Uterus (tissue), 4 donors: ENCODE results near the gene DUSP7. TPM values are rescaled to one million over a fixed set of nuclear protein-coding genes. Genes with fewer than 3 reads are reported as not detected.

Source experiments
- DNase-seq, 2 donors: peaks; one replicate each; pipeline ENCODE4 v3.0.0-alpha.2; 2019 to 2020
- H3K27ac ChIP-seq, 2 donors: fragments of 200-600 bp; sonication (generic); 1 replicate in 1 of 2; 2 replicates in 1 of 2; pipeline ENCODE4 v1.5.1; 2016 to 2018
- H3K27me3 ChIP-seq, 2 donors: fragments of 200-600 bp; sonication (generic); one replicate each; pipeline ENCODE4 v1.5.1; 2018 to 2019; ENCODE audit warnings: control low read depth in 1 of 2
- H3K36me3 ChIP-seq, 2 donors: fragments of 200-600 bp; sonication (generic); one replicate each; pipeline ENCODE4 v1.5.1; 2019; ENCODE audit warnings: control low read depth in 1 of 2
- H3K4me1 ChIP-seq, 2 donors: fragments of 200-600 bp; sonication (generic); one replicate each; pipeline ENCODE4 v1.5.1; 2018 to 2019; ENCODE audit warnings: control low read depth in 1 of 2
- H3K4me3 ChIP-seq, 2 donors: fragments of 200-600 bp; sonication (generic); 1 replicate in 1 of 2; 2 replicates in 1 of 2; pipeline ENCODE4 v1.5.1; 2018 to 2019; ENCODE audit warnings: mild to moderate bottlenecking in 1 of 2
- H3K9me3 ChIP-seq, 2 donors: fragments of 200-600 bp; sonication (generic); one replicate each; pipeline ENCODE4 v1.5.1; 2019; ENCODE audit warnings: control low read depth in 1 of 2
- POLR2A ChIP-seq, 2 donors: fragments of 450-650 bp; IDR thresholded peaks; one replicate each; pipeline ENCODE4 v1.6.1; 2016; ENCODE audit warnings: antibody characterized with exemption in 2 of 2, mild to moderate bottlenecking in 1 of 2, moderate library complexity in 1 of 2
- intact Hi-C: fragments of 100-400 bp; cut with DNase I; formaldehyde crosslinking; loops from one replicate; pipeline ENCODE4 v1.15.1; 2023; ENCODE audit warnings: low total_unique reads
- total RNA-seq, 4 donors: library from RNA; depleted of rRNA in 3 of 4; stranded (reverse); fragments of >200 nt in 3 of 4; gene quantifications; one replicate each; pipeline versions ENCODE4 v1.1.0 to v1.2.4, GENCODE V29; 2014 to 2023
- TF ChIP-seq, protein P1 (sequence below), 4 experiments: fragments of 200-600 bp in 2 of 4; fragments of 450-650 bp in 2 of 4; sonication (generic) in 2 of 4; IDR thresholded peaks; one replicate each; pipeline ENCODE4 v1.5.1; 2016 to 2019; ENCODE audit warnings: antibody characterized with exemption in 4 of 4, mild to moderate bottlenecking in 2 of 4, moderate library complexity in 1 of 4
- donor health status: DM: yes; HTN: yes; CAD: no.

Gene DUSP7
- total RNA-seq, 4 donors from 2014 or later: 5.6 to 39.1 (median 12.3) TPM

GRCh38 chr3:52019352-52020080 is 36.9 kb downstream of the DUSP7 start:
- intact Hi-C loops: no loop called here
- H3K9me3 ChIP-seq: no peaks in the 10 kb centered on the region
- no peaks in the 10 kb centered on the region for H3K36me3 ChIP-seq
- peaks cover 0 to 27% of the 10 kb centered on the region in 2 donors for H3K4me1 ChIP-seq
- H3K27me3 ChIP-seq: no peaks in the 10 kb centered on the region
- TF ChIP-seq, protein P1, sequence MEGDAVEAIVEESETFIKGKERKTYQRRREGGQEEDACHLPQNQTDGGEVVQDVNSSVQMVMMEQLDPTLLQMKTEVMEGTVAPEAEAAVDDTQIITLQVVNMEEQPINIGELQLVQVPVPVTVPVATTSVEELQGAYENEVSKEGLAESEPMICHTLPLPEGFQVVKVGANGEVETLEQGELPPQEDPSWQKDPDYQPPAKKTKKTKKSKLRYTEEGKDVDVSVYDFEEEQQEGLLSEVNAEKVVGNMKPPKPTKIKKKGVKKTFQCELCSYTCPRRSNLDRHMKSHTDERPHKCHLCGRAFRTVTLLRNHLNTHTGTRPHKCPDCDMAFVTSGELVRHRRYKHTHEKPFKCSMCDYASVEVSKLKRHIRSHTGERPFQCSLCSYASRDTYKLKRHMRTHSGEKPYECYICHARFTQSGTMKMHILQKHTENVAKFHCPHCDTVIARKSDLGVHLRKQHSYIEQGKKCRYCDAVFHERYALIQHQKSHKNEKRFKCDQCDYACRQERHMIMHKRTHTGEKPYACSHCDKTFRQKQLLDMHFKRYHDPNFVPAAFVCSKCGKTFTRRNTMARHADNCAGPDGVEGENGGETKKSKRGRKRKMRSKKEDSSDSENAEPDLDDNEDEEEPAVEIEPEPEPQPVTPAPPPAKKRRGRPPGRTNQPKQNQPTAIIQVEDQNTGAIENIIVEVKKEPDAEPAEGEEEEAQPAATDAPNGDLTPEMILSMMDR (IDR thresholded peaks at IDR 0.05): no peak
- TF ChIP-seq POLR2A (IDR thresholded peaks at IDR 0.05): no peak
- no peak overlapping the region for H3K4me3 ChIP-seq
- peak; percentile 83 to 85 for DNase-seq
- H3K27ac ChIP-seq: peak overlapping the region; percentile 81 to 83

DNA sequence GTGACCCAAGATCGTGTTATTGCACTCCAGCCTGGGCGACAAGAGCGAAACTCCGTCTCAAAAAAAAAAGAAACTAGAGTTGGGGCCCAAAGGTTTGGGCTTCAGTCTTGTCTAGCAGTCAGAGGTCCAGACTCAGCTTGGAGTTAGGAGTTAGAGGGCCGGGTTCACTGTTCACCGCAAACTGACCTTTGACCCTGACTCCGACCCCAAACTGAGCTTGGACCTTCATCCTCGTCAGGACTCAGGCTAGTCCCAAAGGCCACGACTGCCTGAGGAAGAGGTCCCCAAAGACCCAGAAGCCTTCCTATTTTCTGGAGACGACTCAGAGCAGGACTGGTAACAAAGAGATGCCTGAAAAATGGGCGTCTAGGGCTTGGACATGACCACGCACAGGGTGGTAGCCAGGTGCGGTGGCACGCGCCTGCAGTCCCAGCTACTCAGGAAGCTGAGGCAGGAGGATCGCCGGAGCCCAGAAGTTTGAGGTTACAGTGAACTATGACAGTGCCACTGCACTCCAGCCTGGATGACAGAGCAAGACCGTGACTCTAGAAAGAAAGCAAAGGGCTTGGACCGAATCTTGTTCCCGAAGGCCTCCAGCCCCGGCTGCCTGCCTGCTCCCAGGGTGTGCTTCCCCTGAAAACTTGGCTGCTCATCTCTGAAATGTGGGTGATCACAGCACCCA is 37.9 kb downstream of the DUSP7 start:
- no peak overlapping the region for H3K4me3 ChIP-seq
- peak overlapping the region; percentile 81 to 83 for H3K27ac ChIP-seq
- peaks cover 0 to 27% of the 10 kb centered on the region in 2 donors for H3K4me1 ChIP-seq
- no peak for TF ChIP-seq POLR2A (IDR thresholded peaks at IDR 0.05)
- TF ChIP-seq, protein P1 (IDR thresholded peaks at IDR 0.05): no peak
- no peaks in the 10 kb centered on the region for H3K27me3 ChIP-seq
- DNase-seq: no peak
- H3K9me3 ChIP-seq: no peaks in the 10 kb centered on the region
- no peaks in the 10 kb centered on the region for H3K36me3 ChIP-seq
- intact Hi-C loops: no loop called here

GRCh38 chr3:52017586-52017985 is 38.8 kb downstream of the DUSP7 start:
- Histone ChIP-seq H3K27ac (peak overlapping the region; percentile 27 to 34), H3K4me1 (peaks cover 0 to 20% of the 10 kb centered on the region in 2 donors), H3K27me3 (no peaks in the 10 kb centered on the region), H3K4me3 (no peak overlapping the region), H3K36me3 (no peaks in the 10 kb centered on the region), H3K9me3 (no peaks in the 10 kb centered on the region)
- no peak for TF ChIP-seq POLR2A (IDR thresholded peaks at IDR 0.05)
- TF ChIP-seq, protein P1 (IDR thresholded peaks at IDR 0.05): no peak
- DNase-seq: no peak
- intact Hi-C loops: no loop called here

GRCh38 chr3:52015438-52016228 is 40.7 kb downstream of the DUSP7 start:
- Histone ChIP-seq H3K9me3 (no peaks in the 10 kb centered on the region), H3K27ac (no peak overlapping the region), H3K27me3 (no peaks in the 10 kb centered on the region), H3K4me3 (no peak overlapping the region), H3K4me1 (peaks cover 0 to 7% of the 10 kb centered on the region in 2 donors), H3K36me3 (no peaks in the 10 kb centered on the region)
- DNase-seq: no peak
- no peak for TF ChIP-seq POLR2A (IDR thresholded peaks at IDR 0.05)
- TF ChIP-seq, protein P1 (IDR thresholded peaks at IDR 0.05): no peak
- intact Hi-C loops: no loop called here
